NK-92 treated with Interleukin-12 subunit alpha and Interleukin-12 subunit beta, amount 100 ng/mL, for 24 hours (cell line): ENCODE data around the gene RGS7.
A peak's percentile ranks its signal among the peaks of the same experiment; 100 is the strongest.
"Not testable (repeated sequence)": the region's sequence is repeated elsewhere in the genome, so short reads cannot be mapped to it uniquely, and the experiment has no call there.

Source experiments
- DNase-seq: peaks from one replicate; lab custom pipeline; 2025; lab: John Stamatoyannopoulos, UW

RGS7 gene

DNA sequence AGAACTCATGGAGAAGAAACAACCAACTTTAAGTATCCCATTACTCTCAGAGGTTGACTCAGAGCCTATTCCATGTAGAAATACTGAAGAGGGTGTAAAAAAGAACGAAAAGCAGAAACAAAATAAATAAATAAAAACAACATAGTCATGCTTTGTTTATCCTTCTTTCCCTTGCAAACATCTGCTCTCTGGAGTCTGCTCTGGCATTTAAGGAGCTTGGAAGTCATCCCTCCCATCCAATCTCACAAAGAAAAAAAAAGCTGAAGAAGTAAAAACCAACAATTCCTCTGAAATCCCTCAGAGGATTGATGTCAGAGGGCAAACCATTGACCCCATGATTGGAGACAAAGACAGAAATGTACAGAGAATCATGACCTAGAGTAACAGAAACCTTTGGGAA, 442.5 kb downstream of the RGS7 start:
- DNase-seq = no peak

DNA sequence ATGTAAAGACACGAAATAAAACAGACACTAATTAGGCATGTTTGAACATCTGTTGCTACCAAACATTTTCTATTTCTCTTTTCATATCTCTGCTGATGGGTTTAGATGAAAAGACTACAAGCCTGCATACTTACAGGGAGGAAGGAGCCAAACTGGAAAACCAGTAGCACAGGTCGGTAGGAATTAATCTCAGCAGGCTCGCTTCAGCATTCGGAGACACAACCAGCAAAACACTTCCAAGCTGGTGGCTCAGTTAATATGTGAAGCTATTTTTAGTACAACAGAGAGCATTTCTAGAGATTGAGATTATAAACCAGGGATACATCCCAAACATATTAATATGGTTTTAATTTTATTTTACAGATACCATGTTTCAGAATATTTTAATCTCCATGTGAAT, 444.2 kb downstream of the RGS7 start:
- DNase-seq = no peak

GRCh38 chr1:240909701-240910457, 447.1 kb downstream of the RGS7 start:
- DNase-seq = no peak

DNA sequence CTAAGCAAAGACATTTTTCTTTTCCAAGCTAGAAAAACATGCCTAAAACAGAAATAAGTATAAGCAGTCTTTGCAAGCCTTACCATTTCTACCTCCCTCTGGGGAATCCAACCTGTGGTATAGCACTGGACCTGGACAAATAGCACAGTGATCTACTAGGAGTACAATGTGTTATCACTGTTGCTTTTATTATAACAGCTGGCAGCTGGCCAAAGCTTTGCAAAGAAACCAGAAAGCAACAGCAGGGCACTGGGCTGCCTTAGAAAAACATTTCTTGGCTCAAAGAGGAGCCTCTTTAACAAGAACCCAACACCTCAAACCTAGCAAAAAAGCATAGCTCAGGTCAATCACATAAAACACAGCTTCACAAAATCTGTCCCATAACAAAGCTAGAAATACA, 450.5 kb downstream of the RGS7 start:
- DNase-seq = no peak

- DNase-seq = no peak
These were observed 451.7 kb downstream of the RGS7 start for GRCh38 chr1:240905225-240905765.

GRCh38 chr1:240895424-240895823, 461.6 kb downstream of the RGS7 start:
- DNase-seq = not testable (repeated sequence)

- DNase-seq = no peak
These were observed 468.3 kb downstream of the RGS7 start for GRCh38 chr1:240888787-240889048.

DNA sequence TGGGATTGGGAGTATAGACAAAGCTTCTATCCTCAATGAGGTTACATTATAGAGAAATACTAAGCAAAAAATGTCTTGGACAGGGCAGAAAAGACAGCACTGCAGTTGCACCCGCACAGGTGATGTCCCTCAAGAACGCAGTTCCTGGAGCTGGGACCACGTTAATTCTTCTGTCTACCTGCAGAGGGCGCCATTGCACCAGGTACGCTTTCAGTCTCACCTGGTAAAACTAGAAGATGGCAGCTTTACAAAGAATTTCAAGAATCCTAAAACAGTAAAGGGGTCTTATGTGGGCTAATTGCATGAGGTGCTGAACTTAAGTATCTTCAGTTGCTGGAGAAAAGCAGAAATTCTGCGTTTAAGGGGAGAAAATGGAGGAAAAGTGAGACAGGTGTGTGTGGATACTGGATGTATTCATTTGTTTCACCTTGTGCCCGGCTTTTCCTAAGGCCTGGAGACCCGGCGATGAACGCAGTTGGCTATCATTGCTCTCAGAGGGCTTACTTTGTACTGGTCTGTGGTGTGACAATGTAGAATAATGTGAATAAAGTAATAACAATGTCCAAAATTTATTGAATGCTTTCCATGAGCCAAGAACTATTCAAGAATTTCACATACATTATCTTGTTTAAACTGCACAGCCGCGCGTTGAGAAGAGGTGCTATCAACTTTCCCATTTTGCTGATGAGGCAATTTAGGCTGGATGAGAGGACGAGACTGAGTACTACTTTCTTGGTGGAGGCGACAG, 468.8 kb downstream of the RGS7 start:
- DNase-seq = peak; percentile 14

DNA sequence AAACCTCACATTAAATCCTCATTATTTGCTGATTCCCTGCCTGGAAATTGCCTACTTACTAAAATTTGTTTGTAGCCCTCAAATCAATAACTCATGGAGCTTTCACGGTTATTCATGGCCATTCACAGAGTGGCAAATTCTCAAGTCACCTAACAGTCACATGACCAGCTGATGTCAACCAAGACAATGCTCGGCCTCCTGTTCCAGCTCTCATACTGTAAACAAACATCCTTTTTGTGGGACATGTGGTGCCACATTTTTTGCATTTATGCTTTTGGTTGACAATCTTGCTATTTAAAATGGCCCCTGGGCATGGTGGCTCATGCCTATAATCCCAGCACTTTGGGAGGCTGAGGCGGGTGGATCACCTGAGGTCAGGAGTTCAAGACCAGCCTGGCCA, 473.5 kb downstream of the RGS7 start:
- no peak for DNase-seq

GRCh38 chr1:240882656-240883308, 474.2 kb downstream of the RGS7 start:
- DNase-seq = not testable (repeated sequence)

DNA sequence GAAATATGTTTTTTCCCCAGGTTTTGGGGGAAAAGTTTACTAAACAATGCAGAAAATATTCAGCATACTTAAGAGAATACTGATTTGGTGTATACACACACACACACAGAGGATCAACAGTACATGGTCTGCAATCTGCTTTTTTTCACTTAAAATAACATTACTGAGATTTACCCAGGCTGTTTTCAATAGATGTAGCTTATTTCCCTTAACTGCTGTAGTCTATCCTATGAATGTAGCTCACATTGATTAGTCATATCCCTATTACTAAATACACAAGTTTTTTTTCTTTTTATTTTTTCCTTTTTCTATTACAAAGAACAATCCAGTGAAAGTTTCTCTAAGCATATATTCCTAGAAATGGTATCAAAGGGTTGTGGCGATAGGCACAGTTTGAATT, 478.4 kb downstream of the RGS7 start:
- no peak for DNase-seq

DNA sequence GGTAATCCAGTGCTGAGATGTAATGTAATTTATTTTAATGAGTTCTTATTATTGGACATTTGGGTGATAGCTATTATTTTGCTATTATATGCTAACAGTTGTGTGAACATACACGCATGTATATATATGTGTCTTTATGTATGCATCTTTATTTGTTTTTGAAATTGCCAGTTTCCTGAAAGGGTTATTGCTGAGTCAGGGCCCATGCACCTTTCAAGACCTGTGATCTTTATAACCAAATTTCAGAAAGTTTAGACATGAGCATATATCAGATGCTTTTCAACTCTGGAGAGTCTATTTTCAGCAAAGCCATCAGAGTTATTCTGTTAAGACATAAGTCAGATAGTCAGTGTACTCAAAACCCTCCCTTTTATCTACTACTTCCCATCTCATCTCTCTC, 479.4 kb downstream of the RGS7 start:
- DNase-seq = no peak

DNA sequence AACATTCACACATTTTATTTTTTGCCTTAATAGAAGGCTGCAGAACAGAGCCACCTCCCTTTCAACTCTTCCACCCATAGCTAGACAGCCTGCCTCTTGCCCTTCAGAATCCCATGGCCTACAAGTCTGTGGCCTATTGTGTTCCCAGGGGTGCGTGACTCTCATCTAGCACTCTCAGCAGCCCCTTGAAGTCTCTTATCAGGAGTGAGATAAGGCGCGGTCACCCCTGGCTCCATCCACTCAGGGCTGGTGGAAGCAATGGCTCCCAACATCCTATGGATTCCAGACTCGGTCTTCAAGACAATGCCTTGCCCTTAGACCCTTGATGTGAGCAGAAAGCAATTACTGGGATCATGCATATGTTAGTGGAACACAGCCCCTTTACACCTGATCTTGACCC, 480.9 kb downstream of the RGS7 start:
- no peak for DNase-seq

DNA sequence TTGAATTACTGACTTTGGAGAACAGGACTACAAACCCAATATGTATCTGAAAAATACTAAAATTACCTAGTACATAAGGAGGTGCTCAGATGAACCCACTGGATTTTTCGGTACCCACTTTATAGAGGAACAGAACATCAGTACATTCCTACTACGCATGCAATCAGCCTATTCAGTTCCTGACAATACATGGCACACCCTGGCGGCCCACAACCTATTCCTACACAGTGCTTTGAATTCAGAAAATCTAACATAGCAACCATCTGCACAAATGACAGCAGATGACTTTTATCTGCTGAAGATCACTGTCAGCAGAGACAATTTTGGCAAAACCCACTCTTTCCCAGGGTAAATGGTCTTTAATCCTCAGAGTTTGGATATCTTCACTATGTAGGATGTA, 487.9 kb downstream of the RGS7 start:
- no peak for DNase-seq

DNA sequence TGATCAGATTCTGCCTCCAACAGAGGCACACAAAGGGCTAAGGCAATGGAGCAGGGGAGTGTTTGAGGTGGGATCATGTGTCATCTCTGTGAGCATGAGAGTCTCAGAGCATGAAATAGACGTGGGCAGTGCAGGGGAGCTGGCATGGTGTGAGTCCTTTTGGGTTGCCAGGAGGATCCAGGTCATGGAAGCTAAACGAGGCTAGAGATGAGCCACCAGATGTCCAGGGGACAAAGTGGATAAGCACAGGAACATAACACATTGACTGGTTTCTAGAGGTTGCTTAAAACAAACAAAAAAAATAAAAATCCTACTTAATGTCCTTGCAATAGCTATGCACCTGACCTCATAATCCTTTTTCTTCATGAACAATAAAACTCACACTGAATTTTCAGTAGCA, 490.3 kb downstream of the RGS7 start:
- no peak for DNase-seq

- DNase-seq = no peak
These were observed 497.0 kb downstream of the RGS7 start for GRCh38 chr1:240860023-240860422.

- no peak for DNase-seq
These were observed 502.6 kb downstream of the RGS7 start for GRCh38 chr1:240854367-240854766.

DNA sequence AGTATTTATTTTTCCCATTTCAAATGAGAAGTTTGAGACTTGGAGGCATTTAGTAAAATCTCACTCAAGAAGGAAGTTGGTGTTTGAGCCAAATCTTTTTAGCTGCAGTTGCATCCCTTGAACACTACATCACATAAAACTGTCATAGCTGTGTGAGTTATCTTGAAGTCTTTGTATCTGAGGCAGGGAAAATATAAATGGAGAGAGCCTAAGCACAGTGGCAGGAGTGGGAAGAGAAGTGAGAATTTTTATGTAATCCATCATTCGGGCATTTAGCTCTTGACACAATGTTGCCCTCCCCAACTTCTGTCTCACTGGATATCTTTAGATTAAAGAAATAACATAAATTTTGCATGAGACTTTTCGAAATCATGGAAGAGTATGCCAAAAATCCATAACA, 509.7 kb downstream of the RGS7 start:
- DNase-seq = no peak

DNA sequence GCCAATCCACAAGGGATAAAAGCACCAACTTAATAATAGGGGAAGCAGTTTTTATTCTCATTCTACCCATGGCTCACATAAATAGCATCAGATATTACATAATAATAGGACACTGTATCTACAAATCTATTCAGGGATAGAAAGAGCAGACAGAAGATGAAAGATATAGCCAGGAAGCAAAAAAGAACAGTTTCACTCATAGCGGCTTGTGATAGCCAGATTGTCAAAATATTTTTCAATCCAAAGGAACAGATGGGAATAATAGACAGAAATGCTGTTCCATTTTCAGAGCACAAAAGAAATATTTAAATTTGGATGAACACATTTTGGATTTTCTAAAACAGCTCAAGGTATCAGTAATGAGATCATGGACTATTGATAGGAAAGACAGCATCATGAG, 512.5 kb downstream of the RGS7 start:
- DNase-seq = no peak

GRCh38 chr1:240843798-240844197, 513.2 kb downstream of the RGS7 start:
- DNase-seq = no peak

GRCh38 chr1:240836271-240836670, 520.7 kb downstream of the RGS7 start:
- no peak for DNase-seq

- no peak for DNase-seq
These were observed 521.7 kb downstream of the RGS7 start for GRCh38 chr1:240835291-240835690.

- DNase-seq = no peak
These were observed 523.9 kb downstream of the RGS7 start for GRCh38 chr1:240833075-240833474.
